ENCODE data around the gene FLT3.
"Not testable (repeated sequence)": the region's sequence is repeated elsewhere in the genome, so short reads cannot be mapped to it uniquely, and the experiment has no call there.

Gene FLT3

GRCh38 chr13:28044608-28045007 is 55.8 kb downstream of the FLT3 start:
- H3K36me3 ChIP-seq (ENCODE audit: insufficient read depth, low read length) = no peaks in the 10 kb centered on the region
- no peak overlapping the region for H2AFZ ChIP-seq (ENCODE audit: low read length, unreplicated experiment)
- no peak overlapping the region for H3K4me3 ChIP-seq (ENCODE audit: low read depth, low read length)
- H3K4me1 ChIP-seq (ENCODE audit: control insufficient read depth, insufficient read depth, low read length, unreplicated experiment) = no peaks in the 10 kb centered on the region
- peaks cover 42% of the 10 kb centered on the region for H3K27me3 ChIP-seq (ENCODE audit: insufficient read depth, low read length)
- H3K27ac ChIP-seq (ENCODE audit: low read depth, low read length) = no peak overlapping the region
- H3K79me2 ChIP-seq (ENCODE audit: control insufficient read depth, insufficient read depth, low read length, unreplicated experiment) = no peaks in the 10 kb centered on the region

- no peaks in the 10 kb centered on the region for H3K4me1 ChIP-seq (ENCODE audit: control insufficient read depth, insufficient read depth, low read length, unreplicated experiment)
- peaks cover 32% of the 10 kb centered on the region for H3K27me3 ChIP-seq (ENCODE audit: insufficient read depth, low read length)
- no peaks in the 10 kb centered on the region for H3K79me2 ChIP-seq (ENCODE audit: control insufficient read depth, insufficient read depth, low read length, unreplicated experiment)
- H3K4me3 ChIP-seq (ENCODE audit: low read depth, low read length) = no peak overlapping the region
- H3K36me3 ChIP-seq (ENCODE audit: insufficient read depth, low read length) = no peaks in the 10 kb centered on the region
- H2AFZ ChIP-seq (ENCODE audit: low read length, unreplicated experiment) = no peak overlapping the region
- no peak overlapping the region for H3K27ac ChIP-seq (ENCODE audit: low read depth, low read length)
These were observed 57.2 kb downstream of the FLT3 start for GRCh38 chr13:28043224-28043623.

GRCh38 chr13:28041501-28041900 is 58.9 kb downstream of the FLT3 start:
- H2AFZ ChIP-seq (ENCODE audit: low read length, unreplicated experiment) = peak overlapping the region; percentile 32
- H3K4me3 ChIP-seq (ENCODE audit: low read depth, low read length) = no peak overlapping the region
- peaks cover 7% of the 10 kb centered on the region for H3K4me1 ChIP-seq (ENCODE audit: control insufficient read depth, insufficient read depth, low read length, unreplicated experiment)
- no peaks in the 10 kb centered on the region for H3K79me2 ChIP-seq (ENCODE audit: control insufficient read depth, insufficient read depth, low read length, unreplicated experiment)
- H3K36me3 ChIP-seq (ENCODE audit: insufficient read depth, low read length) = no peaks in the 10 kb centered on the region
- no peak overlapping the region for H3K27ac ChIP-seq (ENCODE audit: low read depth, low read length)
- H3K27me3 ChIP-seq (ENCODE audit: insufficient read depth, low read length) = peaks cover 32% of the 10 kb centered on the region

- Histone ChIP-seq H3K4me1 (ENCODE audit: control insufficient read depth, insufficient read depth, low read length, unreplicated experiment) (peaks cover 7% of the 10 kb centered on the region), H2AFZ (ENCODE audit: low read length, unreplicated experiment) (no peak overlapping the region), H3K79me2 (ENCODE audit: control insufficient read depth, insufficient read depth, low read length, unreplicated experiment) (no peaks in the 10 kb centered on the region), H3K36me3 (ENCODE audit: insufficient read depth, low read length) (no peaks in the 10 kb centered on the region), H3K27ac (ENCODE audit: low read depth, low read length) (no peak overlapping the region), H3K4me3 (ENCODE audit: low read depth, low read length) (no peak overlapping the region), H3K27me3 (ENCODE audit: insufficient read depth, low read length) (peaks cover 32% of the 10 kb centered on the region)
These were observed 59.3 kb downstream of the FLT3 start for GRCh38 chr13:28041031-28041461.

GRCh38 chr13:28037399-28037798 is 63.0 kb downstream of the FLT3 start:
- Histone ChIP-seq H3K4me3 (ENCODE audit: low read depth, low read length) (no peak overlapping the region), H3K27me3 (ENCODE audit: insufficient read depth, low read length) (peaks cover 20% of the 10 kb centered on the region), H3K79me2 (ENCODE audit: control insufficient read depth, insufficient read depth, low read length, unreplicated experiment) (no peaks in the 10 kb centered on the region), H3K27ac (ENCODE audit: low read depth, low read length) (no peak overlapping the region), H3K4me1 (ENCODE audit: control insufficient read depth, insufficient read depth, low read length, unreplicated experiment) (peaks cover 7% of the 10 kb centered on the region), H2AFZ (ENCODE audit: low read length, unreplicated experiment) (no peak overlapping the region), H3K36me3 (ENCODE audit: insufficient read depth, low read length) (no peaks in the 10 kb centered on the region)

- Histone ChIP-seq H3K4me1 (ENCODE audit: control insufficient read depth, insufficient read depth, low read length, unreplicated experiment) (peaks cover 7% of the 10 kb centered on the region), H3K79me2 (ENCODE audit: control insufficient read depth, insufficient read depth, low read length, unreplicated experiment) (no peaks in the 10 kb centered on the region), H3K27ac (ENCODE audit: low read depth, low read length) (no peak overlapping the region), H3K36me3 (ENCODE audit: insufficient read depth, low read length) (no peaks in the 10 kb centered on the region), H2AFZ (ENCODE audit: low read length, unreplicated experiment) (no peak overlapping the region), H3K4me3 (ENCODE audit: low read depth, low read length) (no peak overlapping the region), H3K27me3 (ENCODE audit: insufficient read depth, low read length) (peaks cover 2% of the 10 kb centered on the region)
These were observed 65.1 kb downstream of the FLT3 start for GRCh38 chr13:28035146-28035782.

GRCh38 chr13:28033894-28034655 is 66.3 kb downstream of the FLT3 start:
- Histone ChIP-seq H3K4me3 (ENCODE audit: low read depth, low read length) (no peak overlapping the region), H3K27ac (ENCODE audit: low read depth, low read length) (no peak overlapping the region), H3K27me3 (ENCODE audit: insufficient read depth, low read length) (peaks cover 9% of the 10 kb centered on the region), H3K4me1 (ENCODE audit: control insufficient read depth, insufficient read depth, low read length, unreplicated experiment) (peaks cover 7% of the 10 kb centered on the region), H2AFZ (ENCODE audit: low read length, unreplicated experiment) (no peak overlapping the region), H3K79me2 (ENCODE audit: control insufficient read depth, insufficient read depth, low read length, unreplicated experiment) (no peaks in the 10 kb centered on the region), H3K36me3 (ENCODE audit: insufficient read depth, low read length) (no peaks in the 10 kb centered on the region)

GRCh38 chr13:28032438-28032837 is 67.9 kb downstream of the FLT3 start:
- not testable (repeated sequence) for H3K79me2 ChIP-seq (ENCODE audit: control insufficient read depth, insufficient read depth, low read length, unreplicated experiment); H3K36me3 ChIP-seq (ENCODE audit: insufficient read depth, low read length); H3K4me3 ChIP-seq (ENCODE audit: low read depth, low read length); H3K27ac ChIP-seq (ENCODE audit: low read depth, low read length); H2AFZ ChIP-seq (ENCODE audit: low read length, unreplicated experiment); H3K4me1 ChIP-seq (ENCODE audit: control insufficient read depth, insufficient read depth, low read length, unreplicated experiment)
- peaks cover 12% of the 10 kb centered on the region for H3K27me3 ChIP-seq (ENCODE audit: insufficient read depth, low read length)

GRCh38 chr13:28031896-28032288 is 68.5 kb downstream of the FLT3 start:
- H3K27ac ChIP-seq (ENCODE audit: low read depth, low read length) = no peak overlapping the region
- no peaks in the 10 kb centered on the region for H3K4me1 ChIP-seq (ENCODE audit: control insufficient read depth, insufficient read depth, low read length, unreplicated experiment)
- no peaks in the 10 kb centered on the region for H3K79me2 ChIP-seq (ENCODE audit: control insufficient read depth, insufficient read depth, low read length, unreplicated experiment)
- H3K4me3 ChIP-seq (ENCODE audit: low read depth, low read length) = no peak overlapping the region
- H3K27me3 ChIP-seq (ENCODE audit: insufficient read depth, low read length) = peaks cover 16% of the 10 kb centered on the region
- H3K36me3 ChIP-seq (ENCODE audit: insufficient read depth, low read length) = no peaks in the 10 kb centered on the region
- H2AFZ ChIP-seq (ENCODE audit: low read length, unreplicated experiment) = no peak overlapping the region

GRCh38 chr13:28031220-28031895 is 69.0 kb downstream of the FLT3 start:
- Histone ChIP-seq H3K36me3 (ENCODE audit: insufficient read depth, low read length) (no peaks in the 10 kb centered on the region), H3K27me3 (ENCODE audit: insufficient read depth, low read length) (peaks cover 21% of the 10 kb centered on the region), H3K27ac (ENCODE audit: low read depth, low read length) (no peak overlapping the region), H3K4me3 (ENCODE audit: low read depth, low read length) (no peak overlapping the region), H3K4me1 (ENCODE audit: control insufficient read depth, insufficient read depth, low read length, unreplicated experiment) (no peaks in the 10 kb centered on the region), H3K79me2 (ENCODE audit: control insufficient read depth, insufficient read depth, low read length, unreplicated experiment) (no peaks in the 10 kb centered on the region), H2AFZ (ENCODE audit: low read length, unreplicated experiment) (no peak overlapping the region)
